Vagina (tissue), 2 donors: ENCODE measurements around the gene ARID1A.

Source experiments
- POLR2A ChIP-seq, 2 donors: fragments of 450-650 bp; IDR thresholded peaks; one replicate each; pipeline ENCODE4 v1.6.1; 2017; ENCODE audit warnings: antibody characterized with exemption in 2 of 2, mild to moderate bottlenecking in 2 of 2, moderate library complexity in 2 of 2
- POLR2AphosphoS5 ChIP-seq, 2 donors: sonication (generic); formaldehyde crosslinking; IDR thresholded peaks; one replicate each; pipeline ENCODE4 v1.9.0; 2017; ENCODE audit warnings: antibody characterized with exemption in 2 of 2, mild to moderate bottlenecking in 2 of 2, low read depth in 1 of 2; ENCODE audit not compliant: insufficient read depth in 1 of 2
- TF ChIP-seq, protein P1 (sequence below), 3 experiments: fragments of 450-650 bp in 2 of 3; fragments of 200-600 bp in 1 of 3; sonication (generic) in 1 of 3; IDR thresholded peaks; one replicate each; pipeline ENCODE4 v1.5.1; 2017 to 2019; ENCODE audit warnings: antibody characterized with exemption in 3 of 3, mild to moderate bottlenecking in 2 of 3, moderate library complexity in 2 of 3

DNA sequence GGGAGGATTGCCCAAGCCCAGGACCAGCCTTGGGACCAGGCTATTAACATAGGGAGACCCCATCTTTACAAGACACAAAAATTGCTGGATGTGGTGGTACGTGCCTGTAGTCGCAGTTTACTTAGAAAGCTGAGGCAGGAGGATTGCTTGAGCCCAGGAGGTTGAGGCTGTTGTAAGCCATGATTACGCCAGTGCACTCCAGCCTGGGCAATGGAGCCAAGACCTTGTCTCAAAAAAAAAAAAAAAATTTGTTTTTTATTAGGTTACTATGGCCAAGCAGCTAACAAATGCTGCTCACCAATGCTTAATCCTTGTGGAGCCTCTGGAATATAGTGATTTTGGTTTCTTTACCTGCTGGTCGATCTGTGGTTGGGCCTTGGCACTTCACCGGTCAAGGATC is 8.8 kb downstream of the ARID1A start:
- TF ChIP-seq, protein P1, sequence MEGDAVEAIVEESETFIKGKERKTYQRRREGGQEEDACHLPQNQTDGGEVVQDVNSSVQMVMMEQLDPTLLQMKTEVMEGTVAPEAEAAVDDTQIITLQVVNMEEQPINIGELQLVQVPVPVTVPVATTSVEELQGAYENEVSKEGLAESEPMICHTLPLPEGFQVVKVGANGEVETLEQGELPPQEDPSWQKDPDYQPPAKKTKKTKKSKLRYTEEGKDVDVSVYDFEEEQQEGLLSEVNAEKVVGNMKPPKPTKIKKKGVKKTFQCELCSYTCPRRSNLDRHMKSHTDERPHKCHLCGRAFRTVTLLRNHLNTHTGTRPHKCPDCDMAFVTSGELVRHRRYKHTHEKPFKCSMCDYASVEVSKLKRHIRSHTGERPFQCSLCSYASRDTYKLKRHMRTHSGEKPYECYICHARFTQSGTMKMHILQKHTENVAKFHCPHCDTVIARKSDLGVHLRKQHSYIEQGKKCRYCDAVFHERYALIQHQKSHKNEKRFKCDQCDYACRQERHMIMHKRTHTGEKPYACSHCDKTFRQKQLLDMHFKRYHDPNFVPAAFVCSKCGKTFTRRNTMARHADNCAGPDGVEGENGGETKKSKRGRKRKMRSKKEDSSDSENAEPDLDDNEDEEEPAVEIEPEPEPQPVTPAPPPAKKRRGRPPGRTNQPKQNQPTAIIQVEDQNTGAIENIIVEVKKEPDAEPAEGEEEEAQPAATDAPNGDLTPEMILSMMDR (IDR thresholded peaks at IDR 0.05), result no peak
- TF ChIP-seq POLR2AphosphoS5 (IDR thresholded peaks at IDR 0.05; ENCODE audit: insufficient read depth in 1 of 2, low read depth in 1 of 2), result no peak
- no peak for TF ChIP-seq POLR2A (IDR thresholded peaks at IDR 0.05)
